Retina (tissue), 1 donor: ENCODE results near the gene NUP214.
"Not testable (repeated sequence)": the region's sequence is repeated elsewhere in the genome, so short reads cannot be mapped to it uniquely, and the experiment has no call there.

Experiments used
- DNase-seq: peaks from one replicate; pipeline ENCODE4 v3.0.0-alpha.2; 2016

The NUP214 gene

DNA sequence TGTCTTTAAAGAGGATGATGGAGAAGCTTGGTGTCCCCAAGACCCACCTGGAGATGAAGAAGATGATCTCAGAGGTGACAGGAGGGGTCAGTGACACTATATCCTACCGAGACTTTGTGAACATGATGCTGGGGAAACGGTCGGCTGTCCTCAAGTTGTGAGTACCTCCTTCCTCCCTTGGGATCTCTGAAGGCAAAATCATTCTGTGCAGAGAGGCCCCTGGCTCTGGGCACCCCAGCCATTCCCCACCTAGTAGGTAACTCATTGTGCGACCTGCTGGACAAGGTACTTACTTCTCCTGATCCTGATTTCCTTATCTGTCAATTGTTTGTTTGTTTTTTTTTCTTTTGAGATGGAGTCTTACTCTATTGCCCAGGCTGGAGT, 7.6 kb upstream of the NUP214 start:
- DNase-seq: no peak

GRCh38 chr9:131119600-131119999, 5.8 kb upstream of the NUP214 start:
- DNase-seq: no peak

- no peak for DNase-seq
Measured at GRCh38 chr9:131120620-131121228, 4.7 kb upstream of the NUP214 start.

DNA sequence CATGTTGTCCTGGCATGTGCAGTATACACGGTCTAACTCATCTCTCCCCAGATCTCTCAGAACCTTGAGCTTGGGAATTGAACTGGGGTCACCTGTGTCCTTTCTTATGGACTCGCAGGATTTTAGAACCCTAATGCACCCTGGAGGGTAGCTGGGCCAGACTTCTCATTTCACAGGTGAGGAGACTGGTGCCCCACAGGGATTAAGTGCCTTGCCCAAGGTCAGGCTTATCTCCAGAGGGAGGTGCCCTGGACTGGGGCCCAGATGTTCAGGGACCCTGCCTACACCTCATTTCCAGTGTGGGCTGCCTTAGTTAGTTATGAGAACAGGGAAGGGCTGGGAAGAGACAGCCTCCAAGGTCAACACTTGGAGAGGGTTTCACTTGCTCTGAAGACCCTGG, 4.0 kb upstream of the NUP214 start:
- DNase-seq: no peak

DNA sequence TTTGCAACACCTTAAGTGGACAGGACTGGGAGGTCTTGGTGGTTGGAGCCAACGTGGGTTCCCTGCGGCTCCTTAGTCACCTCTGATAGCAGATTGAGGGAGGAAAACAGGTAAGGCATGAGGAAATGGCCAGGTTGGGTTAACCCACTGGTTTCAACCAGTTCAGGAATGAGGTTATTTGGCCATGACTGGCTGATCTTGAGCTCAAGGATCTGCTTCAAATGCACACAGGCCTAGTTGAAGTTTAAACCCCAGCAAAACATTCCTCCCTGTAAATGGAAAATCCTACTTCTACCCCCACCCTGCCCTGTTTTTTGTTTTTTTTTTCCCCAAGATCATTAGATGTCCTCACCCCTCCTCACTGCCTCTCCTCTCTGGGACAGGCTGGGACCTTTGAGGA, 3.2 kb upstream of the NUP214 start:
- no peak for DNase-seq

DNA sequence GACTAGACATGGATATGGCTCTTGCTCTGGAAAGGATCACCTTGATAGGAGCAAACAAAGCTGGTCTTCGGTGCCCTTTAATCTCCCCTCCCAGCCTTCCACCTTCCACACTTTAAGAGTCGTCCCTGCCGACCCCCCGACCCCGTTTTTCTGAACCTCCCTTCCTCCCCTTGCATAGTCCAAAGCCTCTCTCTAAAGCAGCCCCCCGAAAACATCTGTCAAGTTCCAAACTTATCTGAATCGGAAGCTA, 423 bp upstream of the NUP214 start:
- DNase-seq: no peak

- DNase-seq: no peak
Measured at GRCh38 chr9:131126059-131126426, 657 bp downstream of the NUP214 start.

- no peak for DNase-seq
Measured at GRCh38 chr9:131129183-131129582, 3.8 kb downstream of the NUP214 start.

DNA sequence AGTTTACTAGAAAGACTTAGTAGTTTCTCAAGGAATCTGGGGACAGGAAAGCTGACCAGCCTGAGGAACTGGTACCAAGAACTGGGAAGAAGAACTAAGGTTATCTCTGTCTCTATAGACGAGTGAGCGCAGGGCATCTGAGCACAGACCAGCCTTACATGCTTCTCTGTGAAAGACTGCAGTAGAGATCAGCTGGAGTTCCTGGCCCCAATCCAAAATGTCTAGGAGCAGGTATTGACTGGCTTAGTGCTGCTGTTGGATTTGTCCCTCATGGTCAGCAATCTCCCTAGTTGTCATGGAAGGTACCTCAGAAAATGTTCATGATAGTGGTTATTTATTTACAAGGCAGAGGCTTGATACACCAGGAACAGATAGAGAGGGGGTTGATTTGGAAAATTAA, 13.3 kb downstream of the NUP214 start:
- DNase-seq: no peak

- DNase-seq: no peak
Measured at GRCh38 chr9:131140112-131140511, 14.7 kb downstream of the NUP214 start.

- no peak for DNase-seq
Measured at GRCh38 chr9:131140550-131140949, 15.2 kb downstream of the NUP214 start.

GRCh38 chr9:131142160-131142559, 16.8 kb downstream of the NUP214 start:
- no peak for DNase-seq

GRCh38 chr9:131144201-131144600, 18.8 kb downstream of the NUP214 start:
- DNase-seq: no peak

- no peak for DNase-seq
Measured at GRCh38 chr9:131145245-131145644, 19.9 kb downstream of the NUP214 start.

- no peak for DNase-seq
Measured at GRCh38 chr9:131146186-131146585, 20.8 kb downstream of the NUP214 start.

DNA sequence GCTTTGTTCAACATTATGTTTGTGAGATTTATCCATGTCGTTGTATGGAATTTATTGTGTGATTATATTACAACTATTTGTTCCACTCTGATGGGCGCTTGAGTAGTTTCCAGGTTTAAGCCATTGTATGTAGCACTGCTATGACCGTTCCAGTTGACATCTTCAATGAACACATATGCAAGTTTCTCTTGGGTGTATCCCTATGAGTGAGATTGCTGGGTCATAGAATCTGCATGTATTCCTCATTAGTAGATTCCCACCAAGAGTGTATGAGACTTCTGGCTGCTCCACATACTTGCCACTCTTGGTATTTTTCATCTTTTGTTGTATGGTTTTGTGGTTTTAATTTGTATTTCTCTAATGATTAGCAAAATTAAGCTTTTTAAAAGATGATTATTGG, 22.9 kb downstream of the NUP214 start:
- DNase-seq: no peak

DNA sequence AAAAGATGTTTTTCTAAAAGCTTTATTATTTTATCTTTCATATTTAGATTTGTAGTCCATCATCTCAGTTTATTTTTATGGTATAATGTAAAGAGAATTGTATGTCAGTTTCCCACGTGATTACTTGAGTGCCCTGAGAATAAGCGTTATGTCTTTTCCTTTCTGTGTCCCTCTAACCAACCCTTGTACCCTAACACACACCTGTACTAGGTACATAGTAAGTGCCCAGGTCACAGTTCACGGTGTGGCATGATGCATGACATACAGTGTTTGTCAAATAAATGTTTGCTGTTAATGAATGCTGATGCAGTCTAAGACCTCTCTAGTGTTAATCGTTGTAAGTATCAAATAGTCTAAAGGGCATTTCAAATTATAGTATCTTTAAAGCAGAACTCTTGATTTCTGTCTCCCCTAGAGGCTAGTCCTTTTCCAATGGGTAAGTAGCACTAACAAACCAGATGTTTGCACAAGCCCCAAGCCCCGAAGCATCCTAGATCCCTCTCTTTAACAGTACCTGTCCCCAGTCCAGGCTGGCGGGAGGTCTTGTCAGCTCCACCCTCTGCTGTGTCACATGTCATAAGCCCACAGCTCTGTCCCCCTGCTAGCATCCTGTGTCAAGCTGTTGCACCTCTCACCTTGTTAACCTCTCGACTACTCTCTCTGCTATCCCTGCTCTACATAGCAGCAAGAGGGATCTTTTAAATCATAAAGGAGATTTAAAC, 23.7 kb downstream of the NUP214 start:
- DNase-seq: no peak

DNA sequence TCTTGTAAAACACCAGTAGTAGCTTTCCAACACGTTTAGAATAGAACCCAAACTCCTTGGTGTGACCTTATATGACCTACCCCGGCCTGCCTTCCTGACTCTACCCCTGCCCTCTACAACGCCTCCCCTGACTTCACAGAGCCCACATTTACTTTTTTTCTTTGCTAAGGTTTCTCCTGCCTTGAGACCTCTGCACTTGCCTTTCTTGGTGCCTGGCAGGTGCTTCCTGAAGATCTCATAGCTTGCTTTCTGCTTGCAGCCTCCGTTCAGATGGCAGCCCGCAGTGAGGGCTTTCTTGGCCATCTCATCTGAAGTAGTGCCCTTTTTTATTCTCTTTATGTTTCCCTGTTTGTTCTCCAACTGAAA, 24.3 kb downstream of the NUP214 start:
- no peak for DNase-seq

DNA sequence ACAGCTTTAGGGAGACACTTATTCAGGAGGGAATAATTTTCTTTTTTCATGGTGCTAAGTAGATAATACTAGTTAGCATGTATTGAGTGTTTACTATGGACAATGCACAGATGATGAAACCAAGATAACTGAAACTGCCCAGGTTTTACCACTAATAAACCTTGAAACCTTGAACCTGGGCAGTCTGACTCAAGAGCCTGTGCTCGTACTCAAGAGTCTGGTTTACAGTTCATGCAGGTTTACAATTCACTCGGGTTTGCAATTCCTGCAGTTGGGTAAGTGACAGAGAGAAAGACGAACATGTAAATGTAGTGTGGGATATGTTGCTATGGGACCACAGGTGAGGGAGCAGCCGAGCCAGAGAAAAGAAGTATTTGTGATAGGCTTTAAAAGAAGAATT, 28.2 kb downstream of the NUP214 start:
- DNase-seq: no peak

GRCh38 chr9:131158673-131159072, 33.3 kb downstream of the NUP214 start:
- DNase-seq: not testable (repeated sequence)

GRCh38 chr9:131160416-131161112, 35.2 kb downstream of the NUP214 start:
- no peak for DNase-seq

DNA sequence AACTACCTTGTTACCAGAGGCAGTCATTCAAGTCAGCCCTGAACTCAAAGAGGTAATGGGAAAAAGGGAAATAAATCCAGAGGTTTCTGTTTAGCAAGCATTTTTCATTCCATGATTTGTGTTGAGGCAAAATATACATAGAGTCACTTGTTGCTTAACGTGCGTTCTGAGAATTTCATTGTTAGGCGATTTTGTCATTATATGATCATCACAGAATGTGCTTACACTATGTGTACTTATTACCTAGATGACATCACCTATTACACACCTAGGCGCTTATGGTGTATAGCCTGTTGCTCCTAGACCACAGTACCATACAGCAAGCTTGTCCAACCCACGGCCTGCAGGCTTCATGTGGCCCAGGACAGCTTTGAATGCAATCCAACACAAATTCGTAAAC, 36.2 kb downstream of the NUP214 start:
- DNase-seq: no peak

DNA sequence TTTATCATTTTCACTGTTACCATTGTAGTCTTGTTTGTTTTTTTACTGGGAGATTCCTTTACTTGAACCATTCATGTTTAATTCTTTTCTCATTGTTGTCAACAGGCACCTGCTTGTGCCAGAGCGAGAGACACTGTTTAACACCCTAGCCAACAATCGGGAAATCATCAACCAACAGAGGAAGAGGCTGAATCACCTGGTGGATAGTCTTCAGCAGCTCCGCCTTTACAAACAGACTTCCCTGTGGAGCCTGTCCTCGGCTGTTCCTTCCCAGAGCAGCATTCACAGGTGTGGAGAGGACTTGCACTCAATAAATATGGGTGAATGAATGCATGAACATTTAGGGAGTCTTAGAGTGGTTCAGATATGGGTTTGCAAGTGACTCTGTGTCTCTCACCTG, 37.5 kb downstream of the NUP214 start:
- no peak for DNase-seq

GRCh38 chr9:131165523-131165922, 40.1 kb downstream of the NUP214 start:
- no peak for DNase-seq

DNA sequence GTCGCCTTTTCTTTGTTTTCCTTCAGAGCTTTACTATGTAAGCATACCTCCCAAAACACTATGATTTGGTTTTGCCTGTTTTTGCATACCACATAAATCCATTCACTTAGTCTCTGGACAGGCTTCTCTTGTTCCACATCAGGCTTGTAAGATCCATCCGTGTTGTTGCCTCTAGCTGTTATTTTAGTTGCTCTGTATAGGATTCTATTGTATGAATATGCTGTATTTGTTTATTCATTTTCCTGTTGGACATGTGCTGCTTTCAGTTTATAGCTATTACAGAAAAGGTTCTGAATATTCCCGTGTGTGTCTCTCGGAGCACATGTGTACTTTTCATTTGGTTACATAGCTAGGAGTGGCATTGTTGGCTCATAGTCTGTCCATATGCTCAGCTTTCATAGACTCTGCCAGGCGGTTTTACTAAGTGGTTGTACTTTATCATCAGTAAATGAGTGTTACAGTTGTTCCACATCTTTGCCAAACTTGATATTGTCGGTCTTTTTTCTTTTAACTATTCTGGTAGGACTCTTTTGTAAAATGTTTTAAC, 41.8 kb downstream of the NUP214 start:
- no peak for DNase-seq
